ENCODE data around the gene PCNX3.

The PCNX3 gene

DNA sequence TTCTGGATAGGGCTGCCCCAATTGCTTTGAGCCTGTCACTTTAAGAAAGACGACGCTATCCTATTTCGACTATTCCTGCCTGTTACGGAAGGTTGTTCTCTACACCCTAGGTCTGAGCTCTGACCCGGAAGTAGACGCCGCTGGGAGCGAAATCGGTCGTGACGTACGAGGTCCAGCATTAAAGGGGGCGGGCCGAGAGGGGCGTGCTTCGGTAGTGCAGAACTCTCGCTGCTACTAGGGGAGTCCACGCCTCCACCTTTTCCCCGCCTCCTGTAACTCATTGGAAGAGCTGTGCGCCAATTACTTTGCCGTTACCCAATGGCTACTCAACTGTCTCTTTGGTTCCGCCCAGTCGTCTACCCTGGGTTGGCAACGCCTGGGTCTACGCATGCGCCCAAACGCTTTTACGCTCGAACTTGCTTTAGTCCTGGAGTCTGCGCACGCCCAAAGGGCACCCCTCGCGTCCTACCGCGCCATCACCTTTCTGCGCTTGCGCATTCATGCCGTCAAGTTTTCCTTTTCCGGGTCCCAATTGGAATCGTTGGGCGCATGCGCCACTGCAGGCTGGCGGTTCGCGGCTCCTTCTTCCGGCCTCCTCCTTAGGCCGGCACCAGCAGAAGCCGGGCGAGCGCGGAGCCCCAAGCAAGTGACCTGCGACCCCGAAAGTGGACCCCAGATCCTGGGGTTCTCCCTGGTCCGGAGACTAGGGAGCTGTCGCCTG is at the start of gene PCNX3:
TSS of gene PCNX3 (plus strand) at position 548 of the 721 bp plus-strand sequence. CDS start 536 bp downstream, outside the sequence.
- peak; percentile 100 for DNase-seq

DNA sequence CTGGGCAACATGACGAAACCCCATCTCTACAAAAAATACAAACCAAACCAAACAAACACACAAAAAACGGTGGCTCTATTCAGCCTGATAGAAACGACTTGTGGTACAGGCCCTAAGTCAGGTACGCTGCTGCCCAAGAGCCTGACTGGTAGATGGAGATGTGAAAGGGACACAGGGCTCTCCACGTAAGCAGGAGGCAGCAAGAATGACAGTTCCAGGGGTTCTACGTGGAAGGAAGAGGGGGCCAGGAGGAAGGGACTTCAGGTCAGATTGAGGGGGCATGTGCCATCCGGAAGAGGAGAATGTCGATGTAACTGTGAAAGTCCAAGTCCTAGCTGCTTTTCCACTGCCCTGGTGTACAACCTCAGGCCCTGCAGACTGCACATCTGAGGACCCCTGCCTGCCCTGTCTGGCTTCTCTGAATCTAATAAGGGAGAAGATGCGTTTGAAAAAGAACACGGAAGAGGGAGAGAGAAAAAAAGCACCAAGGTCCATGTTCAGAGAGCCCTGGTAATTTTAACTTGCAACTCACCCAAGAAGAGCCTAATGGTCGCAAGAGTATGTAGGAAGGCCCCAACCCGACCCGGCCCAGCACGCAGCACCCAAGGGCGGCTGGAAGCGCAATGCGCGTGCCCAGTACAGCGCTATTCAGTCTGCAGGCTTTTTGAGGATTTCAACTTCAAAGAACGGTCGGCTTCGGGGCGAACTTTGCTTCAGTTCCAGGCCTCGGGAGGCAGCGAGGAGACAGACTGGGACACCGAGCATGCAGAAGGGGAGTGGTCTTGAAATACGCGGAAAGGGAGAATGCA is 46.2 kb upstream of the PCNX3 start:
- DNase-seq: no peak

DNA sequence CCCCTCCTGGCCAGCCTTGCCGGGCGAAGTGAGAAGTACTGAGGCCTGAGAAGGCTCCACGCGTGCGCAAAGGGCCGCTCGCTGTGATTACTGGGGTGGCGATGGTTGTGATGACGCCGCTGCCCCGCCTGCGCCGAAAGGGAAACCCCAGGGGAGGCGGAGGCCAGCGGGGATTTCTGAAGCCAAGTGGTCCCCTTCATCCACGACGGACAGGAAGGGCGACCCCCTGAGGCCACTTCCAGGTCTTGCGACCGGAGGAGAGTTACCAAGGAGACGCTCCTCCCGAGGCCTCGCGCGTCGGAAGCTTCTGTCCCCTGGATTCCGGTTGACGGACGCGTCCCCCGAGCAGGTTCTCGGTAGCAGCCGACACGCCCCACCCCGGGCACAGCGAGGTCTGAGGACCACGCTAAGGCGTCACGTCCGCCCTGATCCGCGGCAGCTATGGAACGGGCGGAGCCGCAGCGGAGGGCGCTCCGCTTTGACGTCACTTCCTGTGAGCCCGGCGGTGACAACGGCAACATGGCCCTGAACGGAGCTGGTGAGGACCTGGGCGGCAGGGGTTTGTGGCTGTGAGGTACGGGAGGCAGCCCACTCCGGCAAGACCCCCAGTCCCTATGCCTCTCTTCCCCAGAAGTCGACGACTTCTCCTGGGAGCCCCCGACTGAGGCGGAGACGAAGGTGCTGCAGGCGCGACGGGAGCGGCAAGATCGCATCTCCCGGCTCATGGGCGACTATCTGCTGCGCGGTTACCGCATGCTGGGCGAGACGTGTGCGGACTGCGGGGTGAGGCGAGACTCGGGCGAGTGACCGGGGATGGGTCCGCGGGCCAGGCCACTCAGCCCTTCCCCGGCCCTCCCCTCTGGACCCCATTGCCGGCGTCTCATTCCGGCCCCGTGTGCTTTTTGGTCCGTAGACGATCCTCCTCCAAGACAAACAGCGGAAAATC is 45.3 kb upstream of the PCNX3 start, which contains the start of gene ZNRD2:
TSS of gene ZNRD2 (plus strand) at position 505 of the 946 bp plus-strand sequence. CDS start at position 520, 15 bp downstream.
- peak; percentile 99 for DNase-seq

DNA sequence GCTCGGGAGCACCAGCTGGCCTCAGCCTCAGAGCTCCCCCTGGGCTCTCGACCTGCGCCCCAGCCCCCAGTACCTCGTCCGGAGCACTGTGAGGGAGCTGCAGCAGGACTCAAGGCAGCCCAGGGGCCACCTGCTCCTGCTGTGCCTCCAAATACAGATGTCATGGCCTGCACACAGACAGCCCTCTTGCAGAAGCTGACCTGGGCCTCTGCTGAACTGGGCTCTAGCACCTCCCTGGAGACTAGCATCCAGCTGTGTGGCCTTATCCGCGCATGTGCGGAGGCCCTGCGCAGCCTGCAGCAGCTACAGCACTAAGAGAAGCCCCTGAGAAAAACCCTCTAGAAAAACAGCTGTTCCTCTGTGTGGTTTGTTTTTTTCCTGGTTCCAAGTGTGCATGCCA is 44.2 kb upstream of the PCNX3 start:
- no peak for DNase-seq

DNA sequence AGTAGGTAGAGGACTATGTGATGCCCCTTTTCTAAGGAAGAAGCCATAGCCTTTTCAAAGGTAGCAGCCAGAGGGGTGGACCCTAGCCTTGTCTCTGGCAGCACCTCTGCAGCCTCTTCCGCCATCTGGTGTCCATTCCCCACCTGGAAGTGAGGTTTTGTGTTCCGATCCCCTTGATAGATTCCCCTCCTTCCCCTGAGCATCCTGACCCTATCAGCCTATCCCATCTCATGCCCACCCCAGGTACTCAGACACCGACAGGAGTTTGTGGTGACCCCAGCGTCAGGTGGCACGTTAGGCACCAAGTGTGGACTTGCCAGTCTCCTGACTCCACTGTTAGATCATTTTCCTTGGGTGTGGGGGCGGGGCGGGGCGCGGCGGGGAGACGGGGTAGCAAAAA is 43.6 kb upstream of the PCNX3 start:
- no peak for DNase-seq

DNA sequence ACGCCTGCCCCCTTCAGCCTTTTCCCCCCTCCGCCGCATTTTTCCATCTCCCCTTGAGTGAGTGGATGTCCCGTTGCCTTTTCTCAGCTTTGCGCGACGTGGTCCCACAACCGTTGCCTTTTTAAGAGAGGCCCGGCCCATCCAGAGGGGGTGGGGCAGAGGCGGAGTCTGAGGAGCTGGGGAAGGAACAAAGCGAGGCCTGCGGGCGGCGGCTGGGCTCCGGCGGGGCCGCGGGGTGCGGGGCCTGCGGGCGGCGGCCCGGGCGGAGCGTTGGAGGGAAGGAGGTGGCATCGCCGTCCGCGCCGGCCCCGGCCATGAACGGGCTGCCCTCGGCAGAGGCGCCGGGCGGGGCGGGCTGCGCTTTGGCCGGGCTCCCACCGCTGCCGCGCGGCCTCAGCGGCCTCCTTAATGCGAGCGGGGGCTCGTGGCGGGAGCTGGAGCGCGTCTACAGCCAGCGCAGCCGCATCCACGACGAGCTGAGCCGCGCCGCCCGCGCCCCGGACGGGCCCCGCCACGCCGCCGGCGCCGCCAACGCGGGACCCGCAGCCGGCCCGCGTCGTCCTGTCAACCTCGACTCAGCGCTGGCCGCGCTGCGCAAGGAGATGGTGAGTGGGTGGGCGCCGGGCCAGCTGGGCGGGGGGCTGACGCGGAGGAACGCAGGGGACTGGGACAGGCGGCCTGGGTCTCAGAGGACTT is 43.1 kb upstream of the PCNX3 start, which contains the start of gene FAM89B:
TSS of gene FAM89B (plus strand) at position 183 of the 696 bp plus-strand sequence. CDS start at position 315, 132 bp downstream.
- peak; percentile 90 for DNase-seq

DNA sequence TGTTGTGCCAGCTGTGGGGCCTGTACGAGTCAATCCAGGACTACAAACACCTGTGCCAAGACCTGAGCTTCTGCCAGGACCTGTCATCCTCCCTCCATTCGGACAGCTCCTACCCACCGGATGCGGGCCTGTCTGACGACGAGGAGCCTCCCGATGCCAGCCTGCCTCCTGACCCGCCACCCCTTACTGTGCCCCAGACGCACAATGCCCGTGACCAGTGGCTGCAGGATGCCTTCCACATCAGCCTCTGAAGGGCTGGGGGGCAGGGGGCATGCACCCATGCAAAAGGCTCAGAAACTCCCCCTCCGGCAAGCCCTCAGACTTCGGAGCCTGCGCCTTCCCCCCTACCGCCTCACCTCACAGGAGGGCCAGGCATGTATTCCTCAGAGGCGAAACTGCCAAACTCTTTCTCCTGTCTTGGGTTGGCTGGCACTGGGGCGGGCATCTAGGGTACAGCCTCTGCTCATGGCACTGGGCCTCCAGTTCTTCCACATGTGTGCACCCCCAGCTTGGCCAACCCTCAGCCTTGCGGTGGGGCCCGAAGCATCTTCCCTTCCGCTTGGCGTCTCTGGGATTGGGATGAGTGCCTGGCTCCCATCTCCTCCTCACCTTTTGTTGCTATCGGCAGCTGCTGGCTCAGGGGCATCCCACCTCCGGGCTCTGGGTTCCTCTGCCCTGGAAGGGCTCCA is 42.0 kb upstream of the PCNX3 start:
- no peak for DNase-seq

DNA sequence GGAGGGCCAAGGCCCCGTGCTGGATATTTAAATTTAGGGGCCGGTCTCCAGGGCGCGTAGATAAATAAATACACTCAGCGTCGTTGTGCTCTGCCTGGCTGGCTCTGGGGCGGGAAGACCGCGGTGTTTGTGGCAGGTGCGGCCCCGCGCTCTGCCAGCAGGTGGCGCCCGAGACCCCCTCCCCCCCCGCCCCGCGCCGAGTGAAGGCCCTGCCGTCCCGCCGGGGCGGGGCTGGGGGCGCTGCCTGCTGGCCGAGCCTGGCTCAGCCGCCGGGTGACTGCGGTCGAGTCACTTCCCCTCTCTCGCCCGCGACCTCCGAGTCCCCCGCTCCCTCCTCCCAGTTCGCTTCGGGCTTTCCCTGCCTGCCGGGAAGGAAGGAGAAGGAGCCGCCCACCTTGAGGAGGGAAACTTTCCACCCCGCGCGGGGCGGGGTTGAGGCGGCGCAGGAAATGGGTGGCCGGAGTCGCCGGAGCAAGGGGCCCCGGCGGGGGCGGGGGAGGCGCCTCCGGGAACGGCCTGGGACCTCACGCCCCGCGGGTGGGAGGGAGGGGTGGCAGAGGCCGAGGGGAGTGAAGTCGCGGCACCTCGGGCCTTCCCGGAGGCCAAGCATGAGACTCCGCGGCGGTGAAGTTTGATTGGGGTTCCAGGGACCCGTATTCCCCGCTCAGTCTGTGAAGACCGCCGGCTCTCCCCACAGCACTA is 41.3 kb upstream of the PCNX3 start:
- DNase-seq: peak; percentile 86

DNA sequence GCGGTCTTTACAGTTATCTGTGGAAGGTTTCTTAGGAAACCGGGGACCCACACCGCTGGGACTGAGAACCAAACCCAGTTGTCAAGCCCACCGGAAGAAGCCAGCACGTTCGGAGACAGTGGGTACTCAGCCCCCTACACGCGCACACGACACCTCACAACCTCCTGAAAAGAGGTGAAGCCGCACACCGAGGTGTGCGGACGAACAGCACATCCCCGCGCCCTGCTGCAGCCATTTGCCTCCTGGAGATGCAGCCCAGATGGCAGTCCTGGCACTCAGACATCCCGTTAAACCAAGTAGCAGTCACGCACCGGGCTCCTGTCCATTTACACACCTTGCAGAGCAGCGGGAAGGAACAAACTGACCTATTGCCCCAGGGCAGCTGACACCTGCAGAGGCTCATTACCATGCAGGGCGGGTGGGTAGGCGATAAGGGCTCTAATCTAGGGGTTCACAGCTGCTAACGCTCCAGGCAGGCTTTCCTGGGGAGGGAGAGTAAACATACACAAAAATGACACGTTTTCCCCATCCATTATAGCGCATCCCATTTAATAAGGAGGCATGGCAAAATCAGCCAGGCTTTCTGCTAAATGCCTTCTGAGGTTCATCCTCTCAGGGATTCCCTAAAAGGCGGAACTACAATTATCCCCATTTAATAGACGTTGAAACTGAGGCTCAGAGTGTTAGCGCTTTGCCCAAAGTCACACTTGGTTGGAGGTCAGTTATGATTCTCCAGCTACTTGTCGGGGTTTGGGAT is 40.6 kb upstream of the PCNX3 start:
- no peak for DNase-seq

DNA sequence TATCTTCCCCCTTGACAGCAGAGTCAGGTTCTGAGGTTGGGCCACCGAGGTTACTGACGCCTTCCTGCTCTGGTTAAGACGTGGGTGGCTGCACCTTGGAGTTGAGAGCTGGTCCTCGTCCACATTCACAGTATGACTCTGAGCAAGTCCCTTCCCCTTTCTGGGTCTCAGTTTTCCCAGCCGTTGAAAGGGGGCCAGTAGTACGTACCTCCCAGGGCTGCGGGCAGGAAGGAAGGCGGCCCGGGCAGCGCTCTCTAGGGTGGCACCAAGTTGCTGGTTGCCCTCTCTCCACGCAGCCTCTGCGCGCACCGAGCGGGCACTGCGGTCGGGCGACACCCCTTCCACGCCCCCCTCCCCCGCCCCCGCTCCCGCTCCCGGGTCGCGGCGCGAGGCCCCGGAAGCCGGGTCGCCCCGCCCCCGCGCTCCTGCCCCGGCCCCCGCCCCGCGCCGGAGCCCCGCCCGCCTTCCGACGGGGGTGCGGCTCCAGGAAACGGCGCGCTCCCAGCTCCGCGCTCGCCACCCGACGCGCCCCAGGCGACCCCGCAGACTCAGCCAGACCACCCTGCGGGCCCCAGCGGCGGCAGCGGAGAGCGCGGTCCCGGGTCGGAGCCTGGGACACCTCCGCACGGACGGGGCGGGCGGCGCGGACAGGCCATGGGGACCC is 39.9 kb upstream of the PCNX3 start, which contains the start of gene EHBP1L1:
TSS of gene EHBP1L1 (plus strand) at position 486 of the 664 bp plus-strand sequence. CDS start 250 bp downstream, outside the sequence.
- peak; percentile 78 for DNase-seq

DNA sequence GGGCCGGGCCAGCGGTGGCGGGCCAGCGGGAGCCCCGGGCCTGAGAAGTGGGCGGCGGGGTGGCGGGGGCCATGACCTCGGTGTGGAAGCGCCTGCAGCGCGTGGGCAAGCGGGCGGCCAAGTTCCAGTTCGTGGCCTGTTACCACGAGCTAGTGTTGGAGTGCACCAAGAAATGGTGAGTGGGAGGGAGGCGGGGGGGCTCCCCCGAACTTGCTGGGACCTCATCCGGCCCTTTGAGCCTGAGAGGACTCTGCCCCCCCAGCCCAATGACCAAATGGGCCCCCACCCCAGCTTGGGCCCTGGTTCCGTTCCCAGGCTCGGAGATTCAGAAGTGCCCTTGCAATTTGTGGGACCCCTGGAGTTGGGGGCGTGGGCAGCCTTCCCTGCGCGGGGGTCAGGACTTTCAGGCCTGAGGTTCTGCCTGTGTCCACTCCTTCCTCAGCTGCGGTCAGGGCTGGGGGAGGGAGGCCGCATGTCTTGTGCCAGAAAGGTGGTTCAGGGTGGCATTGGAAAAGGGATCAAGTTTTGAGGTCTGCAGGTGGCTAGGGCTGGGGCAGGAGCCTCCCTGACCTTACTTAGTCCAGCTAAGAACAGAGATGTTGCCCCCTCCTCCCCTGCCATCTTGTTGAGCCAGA is 39.2 kb upstream of the PCNX3 start:
- peak; percentile 38 for DNase-seq

DNA sequence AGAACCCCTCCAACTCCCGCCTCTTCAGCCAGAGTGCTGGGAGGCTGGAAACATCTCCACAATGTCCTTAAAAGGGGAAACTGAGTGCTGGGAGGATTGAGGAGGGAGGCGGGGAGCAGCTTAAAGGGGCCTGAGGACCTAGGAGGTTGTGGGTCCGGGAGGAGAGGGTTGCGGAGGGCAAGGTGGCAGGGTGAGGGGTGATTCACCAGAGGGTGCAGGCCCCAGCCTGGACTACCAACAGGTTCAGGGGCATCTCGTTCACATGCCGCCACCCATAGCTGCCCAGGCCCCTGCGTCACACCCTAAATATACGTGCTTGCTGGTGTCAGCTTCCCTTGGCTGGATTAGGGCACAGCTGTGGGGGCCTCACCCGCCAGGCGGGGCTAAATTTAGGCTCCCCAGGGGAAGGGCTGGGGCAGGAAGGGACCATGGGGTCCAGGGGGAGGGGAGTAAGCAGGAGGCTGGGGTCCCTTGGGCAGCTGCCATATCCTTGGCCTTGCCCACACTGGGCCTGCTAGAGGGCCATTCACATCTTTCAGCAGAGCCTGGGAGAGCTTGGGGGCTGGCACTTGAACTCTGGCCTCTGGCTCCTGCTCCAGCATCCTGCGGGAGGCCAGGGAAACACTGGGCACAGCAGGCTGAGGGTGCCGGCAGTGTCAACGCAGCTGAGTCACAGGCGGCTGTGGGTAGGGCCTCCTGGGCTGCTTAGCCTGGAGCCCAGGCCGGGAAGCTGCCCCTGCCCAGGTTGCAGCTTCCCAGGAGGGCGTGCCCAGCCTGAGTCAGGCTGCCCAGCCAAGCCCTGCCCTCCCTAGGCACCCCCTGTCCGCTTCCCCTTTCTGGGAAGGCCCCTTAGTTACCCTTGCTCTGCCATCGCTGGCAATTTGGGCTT is 38.5 kb upstream of the PCNX3 start:
- peak; percentile 45 for DNase-seq

DNA sequence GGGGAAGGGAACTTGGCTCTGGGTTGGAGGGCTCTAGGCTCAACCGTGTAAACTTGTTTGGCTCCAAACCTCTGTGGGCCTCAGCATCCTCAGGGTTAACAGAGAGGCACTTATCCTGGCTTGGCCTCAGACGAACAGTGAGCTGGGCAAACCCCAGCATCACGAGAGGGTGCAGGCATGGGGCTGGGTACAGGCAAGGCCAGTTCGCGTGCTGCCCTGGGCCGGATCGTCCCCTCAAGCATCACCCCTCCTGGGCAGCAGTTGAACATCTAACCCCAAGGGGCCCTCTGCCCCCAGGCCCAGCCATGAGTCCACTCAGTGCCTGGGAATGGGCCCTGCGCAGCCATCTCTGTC is 37.8 kb upstream of the PCNX3 start:
- DNase-seq: no peak

DNA sequence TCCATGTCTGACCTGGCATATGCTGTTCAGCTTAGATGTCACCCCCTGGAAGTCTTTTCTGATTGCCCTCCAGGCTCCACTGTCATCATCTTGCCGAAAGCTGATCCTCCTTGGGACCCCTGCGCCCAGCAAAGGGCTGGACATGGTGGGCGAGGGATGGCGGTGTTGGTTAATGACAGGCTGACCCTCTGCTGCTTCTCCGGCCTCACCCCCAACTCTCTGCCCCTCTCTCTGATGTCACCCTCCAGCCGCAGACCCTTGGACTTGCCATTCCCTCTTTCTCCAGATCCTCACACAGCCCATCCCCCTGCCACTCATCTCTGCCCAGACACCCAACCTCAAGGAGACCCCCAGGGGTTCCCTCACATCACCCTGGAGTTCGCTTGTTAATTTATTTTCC is 37.4 kb upstream of the PCNX3 start:
- no peak for DNase-seq

DNA sequence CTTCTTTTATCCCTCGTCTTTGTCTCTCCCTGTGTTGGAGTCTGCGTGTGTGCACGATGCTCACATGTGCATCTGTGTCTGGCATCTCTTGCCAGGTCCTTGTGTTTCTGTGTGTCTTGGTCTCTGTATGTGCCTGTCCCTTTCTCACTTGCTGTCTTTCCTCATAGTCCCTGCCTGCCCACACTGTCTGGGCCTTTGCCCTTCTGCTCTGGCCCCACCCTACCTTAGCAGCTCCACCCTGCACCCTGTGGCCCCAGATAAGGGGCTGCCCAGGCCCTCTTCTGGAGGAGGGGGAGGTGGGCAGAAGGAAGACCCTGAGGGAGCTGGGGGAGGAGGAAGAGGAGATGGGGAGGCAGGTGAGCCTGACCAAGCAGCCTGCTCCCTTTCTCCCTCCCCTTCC is 36.9 kb upstream of the PCNX3 start:
- DNase-seq: no peak

DNA sequence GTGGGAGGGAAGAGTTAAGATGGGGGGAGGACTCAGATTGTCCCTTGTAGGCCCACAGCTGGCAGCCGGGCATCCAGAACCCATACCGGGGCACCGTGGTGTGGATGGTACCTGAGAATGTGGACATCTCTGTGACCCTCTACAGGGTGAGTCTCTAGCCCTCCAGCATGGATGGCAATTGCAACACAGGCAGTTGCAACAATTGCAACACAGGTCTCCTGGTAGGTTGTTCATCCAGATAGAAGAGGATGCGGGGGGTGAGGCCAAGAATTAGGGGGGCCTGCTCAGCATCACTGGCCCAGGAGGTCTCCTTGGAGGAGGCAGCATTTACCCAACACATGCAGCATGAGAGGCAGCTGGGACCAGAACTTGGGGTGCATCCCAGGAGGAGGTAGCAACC is 36.3 kb upstream of the PCNX3 start:
- no peak for DNase-seq

DNA sequence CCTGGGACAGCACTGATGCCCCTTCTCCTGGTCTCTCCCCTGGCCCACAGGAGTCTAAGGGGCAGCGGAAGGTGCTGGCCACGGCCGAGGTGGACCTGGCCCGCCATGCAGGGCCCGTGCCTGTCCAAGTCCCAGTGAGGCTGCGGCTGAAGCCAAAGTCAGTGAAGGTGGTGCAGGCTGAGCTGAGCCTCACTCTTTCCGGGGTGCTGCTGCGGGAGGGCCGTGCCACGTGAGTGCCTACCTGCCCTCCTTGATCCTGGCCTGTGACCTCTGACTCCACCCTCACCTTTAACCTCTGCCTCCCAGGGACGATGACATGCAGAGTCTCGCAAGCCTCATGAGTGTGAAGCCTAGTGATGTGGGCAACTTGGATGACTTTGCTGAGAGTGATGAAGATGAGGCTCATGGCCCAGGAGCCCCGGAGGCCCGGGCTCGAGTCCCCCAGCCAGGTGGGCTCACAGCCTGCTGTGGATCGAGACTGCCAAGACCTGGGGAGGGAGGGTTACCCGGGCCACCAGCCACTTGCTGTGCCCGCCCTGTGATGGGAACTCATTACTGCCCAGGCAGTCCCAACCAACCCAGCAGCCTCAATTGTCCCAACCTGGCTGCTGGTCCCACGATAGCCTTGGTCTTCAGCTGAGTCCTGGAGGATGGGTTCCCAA is 35.4 kb upstream of the PCNX3 start:
- no peak for DNase-seq

Measured in activated naive CD4-positive, alpha-beta T cell treated with Interleukin-2 at 50 U/mL for 16 hours (primary cell).